GM19193 (cell line): ENCODE measurements around the gene APAF1.

ENCODE experiments used
- POLR2A ChIP-seq: IDR thresholded peaks from 4 replicates; pipeline ENCODE4 v1.6.1; 2011; ENCODE audit not compliant: insufficient read depth, insufficient read length; ENCODE audit errors: extremely low read depth

Gene APAF1

GRCh38 chr12:98733667-98734350, 88.7 kb downstream of the APAF1 start:
- no peak for TF ChIP-seq POLR2A

GRCh38 chr12:98735821-98736220, 90.7 kb downstream of the APAF1 start:
- TF ChIP-seq POLR2A: no peak

GRCh38 chr12:98736352-98737321, 91.5 kb downstream of the APAF1 start:
- TF ChIP-seq POLR2A: no peak

- no peak for TF ChIP-seq POLR2A
Measured at GRCh38 chr12:98737322-98737712, 92.2 kb downstream of the APAF1 start.

GRCh38 chr12:98738002-98738401, 92.9 kb downstream of the APAF1 start:
- TF ChIP-seq POLR2A: no peak

GRCh38 chr12:98738539-98738938, 93.4 kb downstream of the APAF1 start:
- TF ChIP-seq POLR2A: no peak

GRCh38 chr12:98740751-98741150, 95.7 kb downstream of the APAF1 start:
- no peak for TF ChIP-seq POLR2A

- TF ChIP-seq POLR2A: no peak
Measured at GRCh38 chr12:98741196-98741555, 96.1 kb downstream of the APAF1 start.

- no peak for TF ChIP-seq POLR2A
Measured at GRCh38 chr12:98741556-98742265, 96.6 kb downstream of the APAF1 start.

- TF ChIP-seq POLR2A: no peak
Measured at GRCh38 chr12:98743362-98743953, 98.4 kb downstream of the APAF1 start.

- TF ChIP-seq POLR2A: no peak
Measured at GRCh38 chr12:98744680-98745079, 99.6 kb downstream of the APAF1 start.

GRCh38 chr12:98745578-98746391, 100.7 kb downstream of the APAF1 start:
- TF ChIP-seq POLR2A: no peak

GRCh38 chr12:98748463-98748862, 103.4 kb downstream of the APAF1 start:
- no peak for TF ChIP-seq POLR2A

- TF ChIP-seq POLR2A: no peak
Measured at GRCh38 chr12:98750511-98750910, 105.4 kb downstream of the APAF1 start.

- no peak for TF ChIP-seq POLR2A
Measured at GRCh38 chr12:98751580-98752115, 106.6 kb downstream of the APAF1 start.

- no peak for TF ChIP-seq POLR2A
Measured at GRCh38 chr12:98752726-98753125, 107.6 kb downstream of the APAF1 start.
